ENCODE data around the gene FLNC. TPM values are rescaled to one million over a fixed set of nuclear protein-coding genes. Genes with fewer than 3 reads are reported as not detected.

FLNC gene
- polyA plus RNA-seq, 2 of the 4 experiments (the other 2 are of a cell fraction): 0.43 to 3.4 TPM

GRCh38 chr7:128838981-128839731, 8.9 kb downstream of the FLNC start:
- ATAC-seq (no peak), DNase-seq (ENCODE audit: low read depth in 1 of 2, low spot score in 1 of 2) (no peak), FAIRE-seq (no peak)
- ChIA-PET POLR2A (no interaction called here), CTCF (no interaction called here)
- Histone ChIP-seq H3K4me2 (no peak overlapping the region), H3K9me3 (no peaks in the 10 kb centered on the region), H3K27ac (no peak overlapping the region), H3K4me1 (no peaks in the 10 kb centered on the region), H3K4me3 (no peak overlapping the region)
- WGBS (ENCODE audit: missing lambda C conversion rate): 84% methylated on average over 11 of the region's 17 CpGs
- TF ChIP-seq CBX8 (IDR thresholded peaks at IDR 0.05): no peak
- no peak for TF ChIP-seq HMGXB4 (CRISPR knock-in tag; IDR thresholded peaks at IDR 0.05; ENCODE audit: borderline replicate concordance)
- no peak for TF ChIP-seq POLR2AphosphoS2 (conservative IDR thresholded peaks at IDR 0.05; ENCODE audit: low read length)
- TF ChIP-seq ELK1 (IDR thresholded peaks at IDR 0.05; ENCODE audit: low read depth, low read length): no peak

GRCh38 chr7:128839751-128840177, 9.6 kb downstream of the FLNC start:
- no peak for FAIRE-seq
- Histone ChIP-seq H3K9me3 (no peaks in the 10 kb centered on the region), H3K4me1 (no peaks in the 10 kb centered on the region), H3K27ac (no peak overlapping the region), H3K4me3 (no peak overlapping the region), H3K4me2 (no peak overlapping the region)
- POLR2A ChIA-PET: no interaction called here
- no peak for DNase-seq (ENCODE audit: low read depth in 1 of 2, low spot score in 1 of 2)
- no peak for ATAC-seq
- CTCF ChIA-PET: interaction anchor here (0.7 to 1.4 kb wide), 2 partner anchors 17 to 44 kb away, joined by 3 read pairs; no protein-coding TSS in a partner anchor
- TF ChIP-seq TFCP2L1 (CRISPR knock-in tag; IDR thresholded peaks at IDR 0.05): no peak
- no peak for TF ChIP-seq BHLHE40 (IDR thresholded peaks at IDR 0.05; ENCODE audit: low read depth, low read length)
- TF ChIP-seq EP300 (IDR thresholded peaks at IDR 0.05): no peak
- TF ChIP-seq RARB (CRISPR knock-in tag; IDR thresholded peaks at IDR 0.05): no peak
- no peak for TF ChIP-seq MAX (IDR thresholded peaks at IDR 0.05)
- TF ChIP-seq RAD21 (conservative IDR thresholded peaks at IDR 0.05 in 1 of 2, IDR thresholded peaks at IDR 0.05 in 1 of 2): no peak
- 77% methylated on average over 13 of the region's 13 CpGs for WGBS (ENCODE audit: missing lambda C conversion rate)

- ChIA-PET CTCF (interaction anchor here (0.7 to 2.4 kb wide), 5 partner anchors 7 to 43 kb away, joined by 3 to 16 read pairs (median 4); no protein-coding TSS in a partner anchor), POLR2A (no interaction called here)
- WGBS (ENCODE audit: missing lambda C conversion rate): 79% methylated on average over 18 of the region's 23 CpGs
- H3K9me3 ChIP-seq: no peaks in the 10 kb centered on the region
- no peak for ATAC-seq
- no peak overlapping the region for H3K27ac ChIP-seq
- no peak for FAIRE-seq
- no peak for DNase-seq (ENCODE audit: low read depth in 1 of 2, low spot score in 1 of 2)
- H3K4me2 ChIP-seq: no peak overlapping the region
- no peak for TF ChIP-seq NFE2L2 (conservative IDR thresholded peaks at IDR 0.05; ENCODE audit: low read length)
- no peak for TF ChIP-seq PHF8 (IDR thresholded peaks at IDR 0.05; ENCODE audit: borderline replicate concordance, low read depth)
- no peak for TF ChIP-seq TP53 (CRISPR knock-in tag; IDR thresholded peaks at IDR 0.05)
- no peak for TF ChIP-seq HOXA7 (CRISPR knock-in tag; IDR thresholded peaks at IDR 0.05)
- no peak for TF ChIP-seq ZFP36 (IDR thresholded peaks at IDR 0.05; ENCODE audit: borderline replicate concordance, partially characterized antibody)
- no peak for TF ChIP-seq KDM5A (IDR thresholded peaks at IDR 0.05)
- H3K4me1 ChIP-seq: no peaks in the 10 kb centered on the region
- H3K4me3 ChIP-seq: no peak overlapping the region
These were observed 10.3 kb downstream of the FLNC start for GRCh38 chr7:128840326-128841170.
